ENCODE data around the gene CARNS1.
"Not testable (repeated sequence)": the region's sequence is repeated elsewhere in the genome, so short reads cannot be mapped to it uniquely, and the experiment has no call there.

The CARNS1 gene

GRCh38 chr11:67396587-67397389 is 18.7 kb upstream of the CARNS1 start:
- no peak for DNase-seq (ENCODE audit: low read depth)

- DNase-seq (ENCODE audit: low read depth), result no peak
These were observed 17.9 kb upstream of the CARNS1 start for GRCh38 chr11:67397536-67397935.

GRCh38 chr11:67397986-67398660 is 17.4 kb upstream of the CARNS1 start:
- no peak for DNase-seq (ENCODE audit: low read depth)

- DNase-seq (ENCODE audit: low read depth), result no peak
These were observed 16.6 kb upstream of the CARNS1 start for GRCh38 chr11:67398661-67399563.

- DNase-seq (ENCODE audit: low read depth), result no peak
These were observed 15.1 kb upstream of the CARNS1 start for GRCh38 chr11:67400251-67400941.

GRCh38 chr11:67400942-67401494 is 14.5 kb upstream of the CARNS1 start:
- DNase-seq (ENCODE audit: low read depth), result no peak

GRCh38 chr11:67401495-67402191 is 13.8 kb upstream of the CARNS1 start, which contains the start of gene PPP1CA:
Gene PPP1CA (minus strand): TSS chr11:67401858. CDS start chr11:67401782, 76 bp downstream.
- DNase-seq (ENCODE audit: low read depth), result peak; percentile 90

GRCh38 chr11:67402192-67402839 is 13.2 kb upstream of the CARNS1 start:
- not testable (repeated sequence) for DNase-seq (ENCODE audit: low read depth)

GRCh38 chr11:67403085-67403484 is 12.4 kb upstream of the CARNS1 start:
- not testable (repeated sequence) for DNase-seq (ENCODE audit: low read depth)

- DNase-seq (ENCODE audit: low read depth), result no peak
These were observed 10.8 kb upstream of the CARNS1 start for GRCh38 chr11:67404515-67405195.

- no peak for DNase-seq (ENCODE audit: low read depth)
These were observed 10.3 kb upstream of the CARNS1 start for GRCh38 chr11:67405196-67405567.

- no peak for DNase-seq (ENCODE audit: low read depth)
These were observed 9.7 kb upstream of the CARNS1 start for GRCh38 chr11:67405688-67406339.

GRCh38 chr11:67406420-67406968 is 9.0 kb upstream of the CARNS1 start:
- no peak for DNase-seq (ENCODE audit: low read depth)

GRCh38 chr11:67406969-67407687 is 8.3 kb upstream of the CARNS1 start:
- no peak for DNase-seq (ENCODE audit: low read depth)

GRCh38 chr11:67407688-67408163 is 7.8 kb upstream of the CARNS1 start:
- DNase-seq (ENCODE audit: low read depth), result no peak

- no peak for DNase-seq (ENCODE audit: low read depth)
These were observed 6.9 kb upstream of the CARNS1 start for GRCh38 chr11:67408437-67409200.

- DNase-seq (ENCODE audit: low read depth), result no peak
These were observed 6.2 kb upstream of the CARNS1 start for GRCh38 chr11:67409261-67409666.
